Anterior cingulate cortex (tissue), 58 donors: ENCODE results near the gene COPB2.
"Not testable (repeated sequence)": the region's sequence is repeated elsewhere in the genome, so short reads cannot be mapped to it uniquely, and the experiment has no call there.

Experiments
- DNase-seq, 58 donors: peaks; one replicate each; lab custom pipeline; 2025; lab: John Stamatoyannopoulos, UW

Gene COPB2

GRCh38 chr3:139389552-139390368, at the start of gene COPB2:
COPB2 (minus strand) TSS chr3:139389647; CDS start chr3:139389550, 97 bp downstream.
- peak; percentile 85 to 100 (median 98) for DNase-seq

GRCh38 chr3:139434764-139435307, 45.4 kb upstream of the COPB2 start:
- DNase-seq = no peak

GRCh38 chr3:139434228-139434627, 44.8 kb upstream of the COPB2 start:
- no peak for DNase-seq

GRCh38 chr3:139433089-139433488, 43.6 kb upstream of the COPB2 start:
- DNase-seq = no peak

GRCh38 chr3:139430493-139430892, 41.0 kb upstream of the COPB2 start:
- DNase-seq = no peak

GRCh38 chr3:139427283-139428060, 38.0 kb upstream of the COPB2 start:
- peak in 5 of 58 donors; percentile 2 to 74 (median 19) for DNase-seq

GRCh38 chr3:139425745-139426400, 36.4 kb upstream of the COPB2 start:
- no peak for DNase-seq

- no peak for DNase-seq
These were observed 33.8 kb upstream of the COPB2 start for GRCh38 chr3:139423232-139423631.

- no peak for DNase-seq
These were observed 32.0 kb upstream of the COPB2 start for GRCh38 chr3:139421460-139421859.

- DNase-seq = no peak
These were observed 31.6 kb upstream of the COPB2 start for GRCh38 chr3:139421040-139421439.

- DNase-seq = no peak
These were observed 28.7 kb upstream of the COPB2 start for GRCh38 chr3:139418144-139418543.

GRCh38 chr3:139416275-139416674, 26.8 kb upstream of the COPB2 start:
- no peak for DNase-seq

- DNase-seq = no peak
These were observed 25.3 kb upstream of the COPB2 start for GRCh38 chr3:139414608-139415224.

- not testable (repeated sequence) for DNase-seq
These were observed 23.4 kb upstream of the COPB2 start for GRCh38 chr3:139412891-139413290.

GRCh38 chr3:139401155-139401554, 11.7 kb upstream of the COPB2 start:
- not testable (repeated sequence) for DNase-seq

- no peak for DNase-seq
These were observed 7.3 kb upstream of the COPB2 start for GRCh38 chr3:139396707-139397106.

GRCh38 chr3:139394116-139394515, 4.7 kb upstream of the COPB2 start:
- DNase-seq = no peak

- DNase-seq = peak in 3 of 58 donors; percentile 33 to 51 (median 49)
These were observed 461 bp downstream of the COPB2 start for GRCh38 chr3:139388821-139389551.

- DNase-seq = no peak
These were observed 1.4 kb downstream of the COPB2 start for GRCh38 chr3:139388077-139388476.

- DNase-seq = not testable (repeated sequence)
These were observed 7.2 kb downstream of the COPB2 start for GRCh38 chr3:139382291-139382690.
